ENCODE measurements around the gene PDAP1. TPM values are rescaled to one million over a fixed set of nuclear protein-coding genes. Genes with fewer than 3 reads are reported as not detected.

The PDAP1 gene
- total RNA-seq, 2 experiments from 2014 or later: 160 TPM

GRCh38 chr7:99455874-99456273 is 47.5 kb upstream of the PDAP1 start:
- peaks cover 11% of the 10 kb centered on the region for H3K4me1 Mint-ChIP-seq (ENCODE audit: low read depth)
- H3K9me3 Mint-ChIP-seq: no peaks in the 10 kb centered on the region
- no peak for TF ChIP-seq CTCF (IDR thresholded peaks at IDR 0.05)
- ChIA-PET POLR2A (interaction anchor here (0.7 to 1.8 kb wide), 3 partner anchors 10 to 16 kb away, joined by 3 to 8 read pairs (median 4); partner anchors contain the start of gene ATP5MF), CTCF (interaction anchor here (1.1 kb wide), 1 partner anchor 125 kb away, joined by 3 read pairs; no protein-coding TSS in a partner anchor)
- no peak overlapping the region for H3K27ac Mint-ChIP-seq
- no peak overlapping the region for H3K4me3 Mint-ChIP-seq
- DNase-seq (no peak), ATAC-seq (no peak)
- peaks cover 35% of the 10 kb centered on the region for H3K36me3 Mint-ChIP-seq (ENCODE audit: low read depth)
- intact Hi-C loops (cut with micrococcal nuclease): no loop called here
- H3K27me3 Mint-ChIP-seq: no peaks in the 10 kb centered on the region

- no peak for TF ChIP-seq CTCF (IDR thresholded peaks at IDR 0.05)
- Mint-ChIP-seq H3K36me3 (ENCODE audit: low read depth) (peaks cover 36% of the 10 kb centered on the region), H3K27ac (no peak overlapping the region), H3K9me3 (no peaks in the 10 kb centered on the region), H3K4me1 (ENCODE audit: low read depth) (peaks cover 3% of the 10 kb centered on the region), H3K4me3 (no peak overlapping the region), H3K27me3 (no peaks in the 10 kb centered on the region)
- DNase-seq: no peak
- intact Hi-C loops (cut with micrococcal nuclease): no loop called here
- CTCF ChIA-PET: no interaction called here
- ATAC-seq: no peak
- POLR2A ChIA-PET: no interaction called here
These were observed 44.7 kb upstream of the PDAP1 start for GRCh38 chr7:99453105-99453504.

GRCh38 chr7:99452541-99452940 is 44.1 kb upstream of the PDAP1 start:
- ChIA-PET CTCF (no interaction called here), POLR2A (no interaction called here)
- Mint-ChIP-seq H3K36me3 (ENCODE audit: low read depth) (peaks cover 35% of the 10 kb centered on the region), H3K4me1 (ENCODE audit: low read depth) (peaks cover 3% of the 10 kb centered on the region), H3K27ac (no peak overlapping the region), H3K4me3 (no peak overlapping the region), H3K27me3 (no peaks in the 10 kb centered on the region), H3K9me3 (no peaks in the 10 kb centered on the region)
- no peak for ATAC-seq
- intact Hi-C loops (cut with micrococcal nuclease): no loop called here
- no peak for TF ChIP-seq CTCF (IDR thresholded peaks at IDR 0.05)
- no peak for DNase-seq

- no peaks in the 10 kb centered on the region for H3K27me3 Mint-ChIP-seq
- no peak for TF ChIP-seq CTCF (IDR thresholded peaks at IDR 0.05)
- peaks cover 33% of the 10 kb centered on the region for H3K36me3 Mint-ChIP-seq (ENCODE audit: low read depth)
- H3K9me3 Mint-ChIP-seq: no peaks in the 10 kb centered on the region
- ChIA-PET POLR2A (interaction anchor here (1.5 kb wide), 1 partner anchor 10 kb away, joined by 5 read pairs; no protein-coding TSS in a partner anchor), CTCF (no interaction called here)
- H3K4me3 Mint-ChIP-seq: no peak overlapping the region
- DNase-seq (no peak), ATAC-seq (no peak)
- intact Hi-C loops (cut with micrococcal nuclease): no loop called here
- H3K4me1 Mint-ChIP-seq (ENCODE audit: low read depth): peaks cover 3% of the 10 kb centered on the region
- no peak overlapping the region for H3K27ac Mint-ChIP-seq
These were observed 43.5 kb upstream of the PDAP1 start for GRCh38 chr7:99451936-99452335.

- no peak for TF ChIP-seq CTCF (IDR thresholded peaks at IDR 0.05)
- no peak for DNase-seq
- no peaks in the 10 kb centered on the region for H3K9me3 Mint-ChIP-seq
- H3K36me3 Mint-ChIP-seq (ENCODE audit: low read depth): peaks cover 39% of the 10 kb centered on the region
- CTCF ChIA-PET: interaction anchor here (0.8 kb wide), 1 partner anchor 14 kb away, joined by 3 read pairs; no protein-coding TSS in a partner anchor
- no peaks in the 10 kb centered on the region for H3K27me3 Mint-ChIP-seq
- peaks cover 2% of the 10 kb centered on the region for H3K4me1 Mint-ChIP-seq (ENCODE audit: low read depth)
- no peak overlapping the region for H3K27ac Mint-ChIP-seq
- no peak overlapping the region for H3K4me3 Mint-ChIP-seq
- ATAC-seq: no peak
- POLR2A ChIA-PET: interaction anchor here (1.0 to 1.5 kb wide), 5 partner anchors 9 to 40 kb away, joined by 3 to 6 read pairs (median 4); partner anchors contain the start of genes ATP5MF and BUD31
- intact Hi-C loops (cut with micrococcal nuclease): no loop called here
These were observed 40.9 kb upstream of the PDAP1 start for GRCh38 chr7:99449326-99449725.
